Measurements from ENCODE around the gene SF3B4. TPM values are rescaled to one million over a fixed set of nuclear protein-coding genes. Genes with fewer than 3 reads are reported as not detected.
A peak's percentile ranks its signal among the peaks of the same experiment; 100 is the strongest.

The SF3B4 gene
- total and polyA plus RNA-seq, 2 of the 13 experiments (the other 11 are each of a cell fraction or from before 2014, with no cell fraction given), result 13.8 to 14.8 TPM

- no peak for TF ChIP-seq TCF7L2 (IDR thresholded peaks at IDR 0.05; ENCODE audit: low read depth, low read length)
- TF ChIP-seq HMGXB4 (CRISPR knock-in tag; IDR thresholded peaks at IDR 0.05; ENCODE audit: borderline replicate concordance in 1 of 2, low read depth in 1 of 2), result peak; percentile 79 to 88
- no peak for TF ChIP-seq HNF4A (CRISPR knock-in tag; IDR thresholded peaks at IDR 0.05)
- 0 out of 2 replicates have a peak, but pooled peaks have one; percentile 59 for TF ChIP-seq ZIK1 (CRISPR knock-in tag; IDR thresholded peaks at IDR 0.05; ENCODE audit: borderline replicate concordance, low read depth)
- no peak for TF ChIP-seq ZNF543 (CRISPR knock-in tag; IDR thresholded peaks at IDR 0.05)
- TF ChIP-seq ZNF430 (CRISPR knock-in tag; IDR thresholded peaks at IDR 0.05), result peak; percentile 91
- TF ChIP-seq ZHX2 (IDR thresholded peaks at IDR 0.05; ENCODE audit: low read depth), result peak; percentile 87
- TF ChIP-seq ZHX2 (CRISPR knock-in tag; IDR thresholded peaks at IDR 0.05; ENCODE audit: borderline replicate concordance), result no peak
- TF ChIP-seq DMAP1 (CRISPR knock-in tag; IDR thresholded peaks at IDR 0.05), result peak; percentile 66; the same call in 1 of the 2 replicates
- no peak for TF ChIP-seq ZNF264 (CRISPR knock-in tag; IDR thresholded peaks at IDR 0.05)
- peak; percentile 73; the same call in 1 of the 2 replicates for TF ChIP-seq TARDBP (CRISPR knock-in tag; IDR thresholded peaks at IDR 0.05)
- no peak for TF ChIP-seq TSC22D2 (CRISPR knock-in tag; IDR thresholded peaks at IDR 0.05; ENCODE audit: borderline replicate concordance)
- peak; percentile 95; the same call in 1 of the 2 replicates for TF ChIP-seq MIER3 (CRISPR knock-in tag; IDR thresholded peaks at IDR 0.05; ENCODE audit: borderline replicate concordance)
- peak; percentile 100 for TF ChIP-seq NR2C2 (CRISPR knock-in tag; IDR thresholded peaks at IDR 0.05; ENCODE audit: borderline replicate concordance)
- peak; percentile 75 for TF ChIP-seq ELF3 (CRISPR knock-in tag; IDR thresholded peaks at IDR 0.05)
- peak; percentile 73 for TF ChIP-seq AGO2 (optimal IDR thresholded peaks at IDR 0.05; ENCODE audit: low read depth, low read length)
- TF ChIP-seq ZNF350 (CRISPR knock-in tag; IDR thresholded peaks at IDR 0.05; ENCODE audit: borderline replicate concordance, low read depth), result peak; percentile 65; the same call in 1 of the 2 replicates
- no peak for TF ChIP-seq ATF3 (CRISPR knock-in tag; IDR thresholded peaks at IDR 0.05)
- peak; percentile 8; the same call in 1 of the 2 replicates for TF ChIP-seq ESRRA (CRISPR knock-in tag; IDR thresholded peaks at IDR 0.05; ENCODE audit: low read depth)
These were observed at the start of gene SF3B4 (continued) for GRCh38 chr1:149927563-149928400.

All from HepG2 (cell line).